CD4-positive, alpha-beta memory T cell (primary cell): Measurements from ENCODE around the gene TUBB2A. TPM values are rescaled to one million over a fixed set of nuclear protein-coding genes. Genes with fewer than 3 reads are reported as not detected.
"Not testable (repeated sequence)": the region's sequence is repeated elsewhere in the genome, so short reads cannot be mapped to it uniquely, and the experiment has no call there.

Source experiments
- CTCF ChIA-PET: fragments of 350-600 bp; sonication (Branson Sonifier 250); formaldehyde crosslinking; loops from one replicate; lab custom pipeline; 2021; ENCODE audit warnings: inconsistent platforms; ENCODE audit not compliant: partially characterized antibody; lab: Charles Lee
- POLR2A ChIA-PET: fragments of 350-600 bp; sonication (Branson Sonifier 250); formaldehyde crosslinking; loops from one replicate; lab custom pipeline; 2021; ENCODE audit not compliant: partially characterized antibody; lab: Charles Lee
- DNase-seq, 5 donors: peaks; one replicate each; pipeline versions ENCODE4 v3.0.0 to v3.0.0-alpha.2; 2020 to 2022; ENCODE audit warnings: mixed read lengths in 1 of 5
- H3K27ac ChIP-seq: one replicate; pipeline ENCODE4 v1.7.0; 2013; ENCODE audit warnings: low read depth, low read length
- H3K27me3 ChIP-seq: 2 replicates; pipeline ENCODE4 v1.7.0; 2013; ENCODE audit warnings: mild to moderate bottlenecking, low read length, moderate library complexity; ENCODE audit not compliant: insufficient read depth
- H3K36me3 ChIP-seq: 2 replicates; pipeline ENCODE4 v1.7.0; 2013; ENCODE audit warnings: mild to moderate bottlenecking, low read length, moderate library complexity; ENCODE audit not compliant: insufficient read depth
- H3K4me1 ChIP-seq: 2 replicates; pipeline ENCODE4 v1.7.0; 2013; ENCODE audit warnings: mild to moderate bottlenecking, low read length, moderate library complexity; ENCODE audit not compliant: insufficient read depth
- H3K4me3 ChIP-seq, 2 donors: one replicate each; pipeline ENCODE4 v1.7.0; 2013; ENCODE audit warnings: low read length in 2 of 2, mild to moderate bottlenecking in 1 of 2
- H3K9me3 ChIP-seq, 2 donors: one replicate each; pipeline ENCODE4 v1.7.0; 2013; ENCODE audit warnings: low read length in 2 of 2, control low read depth in 1 of 2; ENCODE audit not compliant: control insufficient read depth in 1 of 2
- H3K27ac Mint-ChIP-seq, 7 donors: one replicate each; pipeline ENCODE4 v1.8.0; 2020 to 2021; ENCODE audit warnings: mixed read lengths in 7 of 7, mild to moderate bottlenecking in 6 of 7, inconsistent platforms in 3 of 7, moderate library complexity in 3 of 7
- H3K27me3 Mint-ChIP-seq, 2 donors: one replicate each; pipeline ENCODE4 v1.8.0; 2020 to 2021; ENCODE audit warnings: mixed read lengths in 2 of 2
- H3K36me3 Mint-ChIP-seq, 2 donors: one replicate each; pipeline ENCODE4 v1.8.0; 2020 to 2021; ENCODE audit warnings: mixed read lengths in 2 of 2, inconsistent platforms in 1 of 2, mild to moderate bottlenecking in 1 of 2
- H3K4me1 Mint-ChIP-seq, 4 donors: one replicate each; pipeline ENCODE4 v1.8.0; 2020 to 2021; ENCODE audit warnings: mixed read lengths in 4 of 4, mild to moderate bottlenecking in 1 of 4
- H3K4me3 Mint-ChIP-seq, 8 donors: one replicate each; pipeline ENCODE4 v1.8.0; 2020 to 2021; ENCODE audit warnings: mixed read lengths in 8 of 8, mild to moderate bottlenecking in 7 of 8, moderate library complexity in 6 of 8, inconsistent platforms in 3 of 8
- H3K9me3 Mint-ChIP-seq, 8 donors: one replicate each; pipeline ENCODE4 v1.8.0; 2020 to 2021; ENCODE audit warnings: mixed read lengths in 8 of 8, mild to moderate bottlenecking in 5 of 8, inconsistent platforms in 3 of 8, moderate library complexity in 1 of 8
- intact Hi-C: fragments of 100-400 bp; cut with micrococcal nuclease; formaldehyde crosslinking; loops from one replicate; pipeline ENCODE4 v1.15.1; 2023
- polyA plus RNA-seq, 2 donors: library from polyadenylated mRNA; unstranded; fragments of 300-500 nt; fragmentation: Illumina TruSeq; gene quantifications; one replicate each; pipeline ENCODE4 v1.2.3, GENCODE V29; 2021
- total RNA-seq, 2 experiments: library from RNA; stranded (reverse); gene quantifications; one replicate each; pipeline ENCODE4 v1.2.3, GENCODE V29; 2021

The TUBB2A gene
- total and polyA plus RNA-seq, 4 experiments from 2014 or later, result 5.2 to 8.4 (median 6.3) TPM

GRCh38 chr6:3171313-3172175, 14.2 kb upstream of the TUBB2A start:
- H3K27ac Mint-ChIP-seq, CTCF ChIA-PET: not testable (repeated sequence)

GRCh38 chr6:3170676-3171075, 13.3 kb upstream of the TUBB2A start:
- H3K27me3 ChIP-seq, H3K27ac Mint-ChIP-seq, H3K9me3 Mint-ChIP-seq, H3K4me3 Mint-ChIP-seq, H3K36me3 Mint-ChIP-seq, intact Hi-C loops, H3K4me3 ChIP-seq, POLR2A ChIA-PET, H3K4me1 ChIP-seq, CTCF ChIA-PET, DNase-seq, H3K27ac ChIP-seq, H3K9me3 ChIP-seq, H3K36me3 ChIP-seq, H3K4me1 Mint-ChIP-seq, H3K27me3 Mint-ChIP-seq: not testable (repeated sequence)

More at GRCh38 chr6:3171313-3172175, 14.2 kb upstream of the TUBB2A start:
- H3K4me3 Mint-ChIP-seq, H3K36me3 ChIP-seq, intact Hi-C loops, H3K4me1 ChIP-seq, DNase-seq, H3K4me3 ChIP-seq, H3K36me3 Mint-ChIP-seq, H3K9me3 ChIP-seq, H3K4me1 Mint-ChIP-seq, H3K27me3 ChIP-seq, H3K27ac ChIP-seq, H3K27me3 Mint-ChIP-seq, H3K9me3 Mint-ChIP-seq: not testable (repeated sequence)
- POLR2A ChIA-PET, result interaction anchor here (1.0 kb wide), 1 partner anchor 9 kb away, joined by 3 read pairs; no protein-coding TSS in a partner anchor

GRCh38 chr6:3168046-3168445, 10.7 kb upstream of the TUBB2A start:
- H3K27me3 ChIP-seq, POLR2A ChIA-PET, H3K36me3 ChIP-seq, H3K9me3 ChIP-seq, intact Hi-C loops, H3K9me3 Mint-ChIP-seq, H3K4me3 Mint-ChIP-seq, DNase-seq, H3K27ac ChIP-seq, CTCF ChIA-PET, H3K36me3 Mint-ChIP-seq, H3K27me3 Mint-ChIP-seq, H3K4me1 ChIP-seq, H3K4me3 ChIP-seq, H3K27ac Mint-ChIP-seq: not testable (repeated sequence)
- peaks cover 3 to 12% (median 6%) of the 10 kb centered on the region in 4 donors for H3K4me1 Mint-ChIP-seq

GRCh38 chr6:3166535-3167225, 9.3 kb upstream of the TUBB2A start:
- H3K27ac Mint-ChIP-seq, POLR2A ChIA-PET, H3K9me3 Mint-ChIP-seq, H3K36me3 Mint-ChIP-seq, H3K27ac ChIP-seq, H3K4me3 ChIP-seq, intact Hi-C loops, H3K36me3 ChIP-seq, H3K4me1 ChIP-seq, DNase-seq, H3K9me3 ChIP-seq, H3K27me3 Mint-ChIP-seq, H3K27me3 ChIP-seq: not testable (repeated sequence)
- CTCF ChIA-PET, result interaction anchor here (0.8 to 1.1 kb wide), 2 partner anchors 10 to 40 kb away, joined by 3 to 4 read pairs; partner anchors contain the start of gene TUBB2A
- H3K4me1 Mint-ChIP-seq, result peaks cover 10 to 23% (median 14%) of the 10 kb centered on the region in 4 donors
- H3K4me3 Mint-ChIP-seq, result peak overlapping the region in 1 of 8 donors; percentile 21

GRCh38 chr6:3165631-3166534, 8.5 kb upstream of the TUBB2A start:
- DNase-seq, result no peak
- H3K36me3 ChIP-seq, result no peaks in the 10 kb centered on the region
- no peak overlapping the region for H3K4me3 ChIP-seq
- POLR2A ChIA-PET, result no interaction called here
- peak overlapping the region in 1 of 8 donors; percentile 40 for H3K4me3 Mint-ChIP-seq
- H3K9me3 ChIP-seq, result no peaks in the 10 kb centered on the region
- intact Hi-C loops, result no loop called here
- CTCF ChIA-PET, result interaction anchor here (1.1 kb wide), 3 partner anchors 9 to 86 kb away, joined by 3 to 5 read pairs (median 5); partner anchors contain the start of gene TUBB2A
- H3K9me3 Mint-ChIP-seq, result no peaks in the 10 kb centered on the region
- H3K27ac Mint-ChIP-seq, result peak overlapping the region in 1 of 7 donors; percentile 36
- peaks cover 0 to 3% of the 10 kb centered on the region in 2 donors for H3K27me3 Mint-ChIP-seq
- no peak overlapping the region for H3K27ac ChIP-seq
- peaks cover 6% of the 10 kb centered on the region for H3K4me1 ChIP-seq
- no peaks in the 10 kb centered on the region for H3K36me3 Mint-ChIP-seq
- H3K27me3 ChIP-seq, result no peaks in the 10 kb centered on the region
- peaks cover 13 to 25% (median 16%) of the 10 kb centered on the region in 4 donors for H3K4me1 Mint-ChIP-seq

GRCh38 chr6:3164388-3164787, 7.0 kb upstream of the TUBB2A start:
- POLR2A ChIA-PET, result no interaction called here

More at GRCh38 chr6:3164388-3164787, 7.0 kb upstream of the TUBB2A start:
- H3K27me3 Mint-ChIP-seq, result peaks cover 0 to 3% of the 10 kb centered on the region in 2 donors
- Histone ChIP-seq H3K9me3 (no peaks in the 10 kb centered on the region), H3K27ac (no peak overlapping the region), H3K36me3 (no peaks in the 10 kb centered on the region), H3K4me3 (no peak overlapping the region), H3K27me3 (no peaks in the 10 kb centered on the region), H3K4me1 (peaks cover 21% of the 10 kb centered on the region)
- H3K27ac Mint-ChIP-seq, result no peak overlapping the region
- no peaks in the 10 kb centered on the region for H3K9me3 Mint-ChIP-seq
- CTCF ChIA-PET, result interaction anchor here (2.9 kb wide), 1 partner anchor 87 kb away, joined by 14 read pairs; no protein-coding TSS in a partner anchor
- H3K4me1 Mint-ChIP-seq, result peaks cover 23 to 37% (median 28%) of the 10 kb centered on the region in 4 donors
- no peak for DNase-seq
- H3K36me3 Mint-ChIP-seq, result peaks cover 0 to 3% of the 10 kb centered on the region in 2 donors
- intact Hi-C loops, result loop anchor here (5.0 kb wide), 3 partner anchors 167 to 853 kb away; partner anchors contain the start of genes NQO2 and SLC22A23
- H3K4me3 Mint-ChIP-seq, result peak overlapping the region in 2 of 8 donors; percentile 17 to 26
